ENCODE results near the gene FBXO17.

The FBXO17 gene

GRCh38 chr19:38929929-38930775, 45.4 kb downstream of the FBXO17 start, which contains the start of gene SARS2:
TSS of gene SARS2 (minus strand) at chr19:38930763. CDS start at chr19:38930736, 27 bp downstream.
- peaks cover 44% of the 10 kb centered on the region for H3K36me3 ChIP-seq (ENCODE audit: insufficient read depth, low read length)

GRCh38 chr19:38928391-38929001, 47.0 kb downstream of the FBXO17 start:
- H3K79me2 ChIP-seq (ENCODE audit: insufficient read depth, low read length): peaks cover 16% of the 10 kb centered on the region; the same call in 1 of the 2 replicates
- TF ChIP-seq, protein P1, sequence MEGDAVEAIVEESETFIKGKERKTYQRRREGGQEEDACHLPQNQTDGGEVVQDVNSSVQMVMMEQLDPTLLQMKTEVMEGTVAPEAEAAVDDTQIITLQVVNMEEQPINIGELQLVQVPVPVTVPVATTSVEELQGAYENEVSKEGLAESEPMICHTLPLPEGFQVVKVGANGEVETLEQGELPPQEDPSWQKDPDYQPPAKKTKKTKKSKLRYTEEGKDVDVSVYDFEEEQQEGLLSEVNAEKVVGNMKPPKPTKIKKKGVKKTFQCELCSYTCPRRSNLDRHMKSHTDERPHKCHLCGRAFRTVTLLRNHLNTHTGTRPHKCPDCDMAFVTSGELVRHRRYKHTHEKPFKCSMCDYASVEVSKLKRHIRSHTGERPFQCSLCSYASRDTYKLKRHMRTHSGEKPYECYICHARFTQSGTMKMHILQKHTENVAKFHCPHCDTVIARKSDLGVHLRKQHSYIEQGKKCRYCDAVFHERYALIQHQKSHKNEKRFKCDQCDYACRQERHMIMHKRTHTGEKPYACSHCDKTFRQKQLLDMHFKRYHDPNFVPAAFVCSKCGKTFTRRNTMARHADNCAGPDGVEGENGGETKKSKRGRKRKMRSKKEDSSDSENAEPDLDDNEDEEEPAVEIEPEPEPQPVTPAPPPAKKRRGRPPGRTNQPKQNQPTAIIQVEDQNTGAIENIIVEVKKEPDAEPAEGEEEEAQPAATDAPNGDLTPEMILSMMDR (IDR thresholded peaks at IDR 0.05; ENCODE audit: low read length): no peak
- no peak for TF ChIP-seq EZH2 (IDR thresholded peaks at IDR 0.05; ENCODE audit: borderline replicate concordance, low read length)
- no peaks in the 10 kb centered on the region for H3F3A ChIP-seq (ENCODE audit: insufficient read depth, low read length)
- no peak overlapping the region for H3K9ac ChIP-seq (ENCODE audit: low read length)
- H3K4me1 ChIP-seq (ENCODE audit: insufficient read depth, low read length, severe bottlenecking): peaks cover 23% of the 10 kb centered on the region
- no peak overlapping the region for H3K4me3 ChIP-seq (ENCODE audit: low read depth, low read length, poor library complexity, severe bottlenecking)
- no peak overlapping the region for H2AFZ ChIP-seq (ENCODE audit: low read length)
- H3K36me3 ChIP-seq (ENCODE audit: insufficient read depth, low read length): peaks cover 40% of the 10 kb centered on the region
- H3K27me3 ChIP-seq (ENCODE audit: insufficient read depth, low read length): no peaks in the 10 kb centered on the region
- no peak overlapping the region for H3K4me2 ChIP-seq (ENCODE audit: low read length)
- no peaks in the 10 kb centered on the region for H3K9me2 ChIP-seq (ENCODE audit: low read depth, low read length)
- H3K9me3 ChIP-seq (ENCODE audit: low read length): no peaks in the 10 kb centered on the region
- H3K27ac ChIP-seq (ENCODE audit: low read depth, low read length, poor library complexity, severe bottlenecking): no peak overlapping the region
- H4K20me1 ChIP-seq (ENCODE audit: insufficient read depth, low read length): no peaks in the 10 kb centered on the region

More at GRCh38 chr19:38929929-38930775, 45.4 kb downstream of the FBXO17 start, which contains the start of gene SARS2:
- TF ChIP-seq, protein P1 (IDR thresholded peaks at IDR 0.05; ENCODE audit: low read length): peak; percentile 99
- no peak for TF ChIP-seq EZH2 (IDR thresholded peaks at IDR 0.05; ENCODE audit: borderline replicate concordance, low read length)
- Histone ChIP-seq H3K27ac (ENCODE audit: low read depth, low read length, poor library complexity, severe bottlenecking) (peak within 1 kb of the TSS; percentile 83), H3K9me2 (ENCODE audit: low read depth, low read length) (no peaks in the 10 kb centered on the region), H4K20me1 (ENCODE audit: insufficient read depth, low read length) (no peaks in the 10 kb centered on the region), H3K9me3 (ENCODE audit: low read length) (peaks cover 6% of the 10 kb centered on the region; the same call in 1 of the 2 replicates), H3K4me1 (ENCODE audit: insufficient read depth, low read length, severe bottlenecking) (peaks cover 23% of the 10 kb centered on the region), H3F3A (ENCODE audit: insufficient read depth, low read length) (no peaks in the 10 kb centered on the region), H3K27me3 (ENCODE audit: insufficient read depth, low read length) (no peaks in the 10 kb centered on the region), H3K4me2 (ENCODE audit: low read length) (peak within 1 kb of the TSS; percentile 94), H3K4me3 (ENCODE audit: low read depth, low read length, poor library complexity, severe bottlenecking) (peak within 1 kb of the TSS; percentile 98), H3K79me2 (ENCODE audit: insufficient read depth, low read length) (peaks cover 16% of the 10 kb centered on the region; the same call in 1 of the 2 replicates), H2AFZ (ENCODE audit: low read length) (no peak within 1 kb of the TSS; the same call in 1 of the 2 replicates), H3K9ac (ENCODE audit: low read length) (peak within 1 kb of the TSS; percentile 96)

DNA sequence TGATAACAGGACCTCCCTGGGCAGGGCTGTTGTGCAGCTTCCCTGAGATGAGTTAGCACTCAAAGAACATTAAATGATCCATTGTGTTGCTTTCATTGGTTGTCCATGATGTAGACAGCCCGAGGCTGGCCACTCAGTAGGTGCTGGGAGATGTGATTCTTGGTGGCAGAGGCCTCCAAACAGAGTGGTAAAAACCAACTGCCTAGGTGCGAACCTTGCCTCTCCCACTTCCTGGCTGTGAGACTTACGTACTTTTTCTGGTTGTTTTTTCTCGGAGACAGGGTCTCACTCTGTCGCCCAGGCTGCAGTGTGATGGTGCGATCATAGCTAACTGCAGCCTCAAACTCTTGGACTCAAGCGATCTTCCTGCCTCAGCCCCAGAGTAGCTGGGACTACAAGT, 51.2 kb downstream of the FBXO17 start:
- H3K27me3 ChIP-seq (ENCODE audit: insufficient read depth, low read length): no peaks in the 10 kb centered on the region
- H3K27ac ChIP-seq (ENCODE audit: low read depth, low read length, poor library complexity, severe bottlenecking): no peak overlapping the region
- no peaks in the 10 kb centered on the region for H3K9me2 ChIP-seq (ENCODE audit: low read depth, low read length)
- H4K20me1 ChIP-seq (ENCODE audit: insufficient read depth, low read length): no peaks in the 10 kb centered on the region
- H3K9ac ChIP-seq (ENCODE audit: low read length): no peak overlapping the region
- peaks cover 6% of the 10 kb centered on the region for H3K4me1 ChIP-seq (ENCODE audit: insufficient read depth, low read length, severe bottlenecking)
- no peak overlapping the region for H2AFZ ChIP-seq (ENCODE audit: low read length)
- no peak overlapping the region for H3K4me3 ChIP-seq (ENCODE audit: low read depth, low read length, poor library complexity, severe bottlenecking)
- H3K79me2 ChIP-seq (ENCODE audit: insufficient read depth, low read length): no peaks in the 10 kb centered on the region
- TF ChIP-seq, protein P1 (IDR thresholded peaks at IDR 0.05; ENCODE audit: low read length): no peak
- no peak for TF ChIP-seq EZH2 (IDR thresholded peaks at IDR 0.05; ENCODE audit: borderline replicate concordance, low read length)
- H3F3A ChIP-seq (ENCODE audit: insufficient read depth, low read length): no peaks in the 10 kb centered on the region
- H3K4me2 ChIP-seq (ENCODE audit: low read length): no peak overlapping the region
- peaks cover 42% of the 10 kb centered on the region for H3K36me3 ChIP-seq (ENCODE audit: insufficient read depth, low read length)
- H3K9me3 ChIP-seq (ENCODE audit: low read length): no peaks in the 10 kb centered on the region

Measured in OCI-LY1 (cell line).